ENCODE measurements around the gene PITPNB. TPM values are rescaled to one million over a fixed set of nuclear protein-coding genes. Genes with fewer than 3 reads are reported as not detected.

Gene PITPNB
- total and polyA plus RNA-seq, 2 of the 13 experiments (the other 11 are each of a cell fraction or from before 2014, with no cell fraction given), result 17.0 to 30.1 TPM

DNA sequence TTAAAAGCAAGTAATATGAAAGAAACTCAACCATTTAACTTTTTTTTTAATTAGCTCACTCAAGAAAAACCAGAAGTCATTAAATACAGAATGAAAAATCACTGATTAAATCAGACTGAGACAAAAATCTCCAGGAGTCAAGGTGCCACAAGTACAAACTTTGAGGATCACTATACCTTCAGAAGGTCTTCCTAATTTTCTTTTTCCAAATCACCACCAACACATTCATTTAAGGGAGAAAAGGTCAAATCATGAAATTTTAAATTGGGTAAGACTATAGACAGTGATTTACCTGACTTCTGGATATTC is 32.3 kb downstream of the PITPNB start:
- ChIA-PET CTCF (ENCODE audit: low intra/inter-chr PET ratio, low total read pairs) (interaction anchor here (1.4 to 2.6 kb wide), 2 partner anchors 51 to 122 kb away, joined by 7 to 27 read pairs; no protein-coding TSS in a partner anchor), POLR2A (interaction anchor here (1.3 kb wide), 1 partner anchor 12 kb away, joined by 3 read pairs; no protein-coding TSS in a partner anchor)
- Histone ChIP-seq H3K27ac (ENCODE audit: extremely low read length, insufficient read depth, low read length) (no peak overlapping the region), H3K9me3 (ENCODE audit: low read length) (no peaks in the 10 kb centered on the region), H3K36me3 (replicated peaks in 1 of 2; ENCODE audit: control insufficient read depth in 1 of 2, insufficient read depth in 2 of 2, low read length in 2 of 2) (peaks cover 16 to 46% of the 10 kb centered on the region in 2 experiments), H3K4me2 (ENCODE audit: low read depth, low read length) (no peak overlapping the region), H4K20me1 (ENCODE audit: insufficient read depth, low read length) (peaks cover 7% of the 10 kb centered on the region), H3K4me1 (ENCODE audit: insufficient read depth, low read length) (peaks cover 30% of the 10 kb centered on the region), H3K79me2 (ENCODE audit: insufficient read depth, low read length) (no peaks in the 10 kb centered on the region), H3K27me3 (ENCODE audit: control insufficient read depth in 1 of 2, insufficient read depth in 2 of 2, low read length in 2 of 2) (no peaks in the 10 kb centered on the region), H3K9ac (ENCODE audit: insufficient read depth, low read depth, low read length) (no peak overlapping the region), H2AFZ (ENCODE audit: low read length) (no peak overlapping the region), H3K4me3 (replicated peaks in 1 of 3; ENCODE audit: insufficient read depth in 1 of 3, low read depth in 2 of 3, low read length in 3 of 3) (no peak overlapping the region)
- no TSS peak for BruUV-seq (replicated peaks)
- DNase-seq (ENCODE audit: low spot score), result no peak
- in situ Hi-C loops (cut with HindIII; ENCODE audit: extremely low pct_ligation_motif_present, low pct_unique_long_range_greater_than_20kb) (loop anchor here (5.0 kb wide), 1 partner anchor 121 kb away; no protein-coding TSS in a partner anchor), intact Hi-C loops (cut with micrococcal nuclease; ENCODE audit: unreplicated experiment) (loop anchor here (1.0 kb wide), 2 partner anchors 32 to 123 kb away; no protein-coding TSS in a partner anchor)
- FAIRE-seq, result no peak
- no peak for TF ChIP-seq ONECUT2 (CRISPR knock-in tag; IDR thresholded peaks at IDR 0.05)
- no peak for TF ChIP-seq ZBTB37 (CRISPR knock-in tag; IDR thresholded peaks at IDR 0.05)
- no peak for TF ChIP-seq PHF8 (CRISPR knock-in tag; IDR thresholded peaks at IDR 0.05)
- TF ChIP-seq ZNF326 (CRISPR knock-in tag; IDR thresholded peaks at IDR 0.05; ENCODE audit: borderline replicate concordance), result no peak
- no peak for TF ChIP-seq ZNF260 (CRISPR knock-in tag; IDR thresholded peaks at IDR 0.05; ENCODE audit: borderline replicate concordance, low read depth)
- TF ChIP-seq TAF1 (CRISPR knock-in tag; IDR thresholded peaks at IDR 0.05), result no peak
- no peak for TF ChIP-seq AKAP8 (CRISPR knock-in tag; IDR thresholded peaks at IDR 0.05)
- no peak for TF ChIP-seq RFX5 (IDR thresholded peaks at IDR 0.05; ENCODE audit: low read depth, low read length)
- TF ChIP-seq STAG1 (CRISPR knock-in tag; IDR thresholded peaks at IDR 0.05), result no peak
- TF ChIP-seq ZNF674 (CRISPR knock-in tag; IDR thresholded peaks at IDR 0.05; ENCODE audit: low read depth), result no peak
- no peak for TF ChIP-seq GMEB2 (CRISPR knock-in tag; IDR thresholded peaks at IDR 0.05; ENCODE audit: low read depth)
- no peak for TF ChIP-seq NCOA5 (CRISPR knock-in tag; IDR thresholded peaks at IDR 0.05)
- TF ChIP-seq TBX3 (IDR thresholded peaks at IDR 0.05; ENCODE audit: borderline replicate concordance), result no peak
- no peak for TF ChIP-seq SYNCRIP (IDR thresholded peaks at IDR 0.05; ENCODE audit: insufficient read depth, low read depth, low read length)
- no peak for TF ChIP-seq KLF13 (CRISPR knock-in tag; IDR thresholded peaks at IDR 0.05)
- no peak for TF ChIP-seq GZF1 (CRISPR knock-in tag; IDR thresholded peaks at IDR 0.05)
- ATAC-seq, result no peak
